OCI-LY1 (cell line): Measurements from ENCODE around the gene CFAP221.

Experiments
- H2AFZ ChIP-seq: fragments of 200-600 bp; sonication (generic), shearing (Covaris generic); 2 replicates; pipeline ENCODE4 v1.6.0; 2014; ENCODE audit warnings: antibody characterized with exemption, mild to moderate bottlenecking, low read length
- H3F3A ChIP-seq: fragments of 200-600 bp; sonication (generic), shearing (Covaris generic); 2 replicates; pipeline ENCODE4 v1.6.0; 2014; ENCODE audit warnings: mild to moderate bottlenecking, antibody characterized with exemption, low read length, moderate library complexity; ENCODE audit not compliant: insufficient read depth
- H3K27ac ChIP-seq: fragments of 200-600 bp; sonication (generic); 2 replicates; pipeline ENCODE4 v1.5.1; 2014; ENCODE audit warnings: low read length, mixed run types, mild to moderate bottlenecking, low read depth; ENCODE audit not compliant: poor library complexity, severe bottlenecking
- H3K27me3 ChIP-seq: fragments of 200-600 bp; sonication (generic); 2 replicates; pipeline ENCODE4 v1.6.0; 2014; ENCODE audit warnings: antibody characterized with exemption, mild to moderate bottlenecking, low read length, moderate library complexity; ENCODE audit not compliant: insufficient read depth
- H3K36me3 ChIP-seq: fragments of 200-600 bp; sonication (generic); 2 replicates; pipeline ENCODE4 v1.6.1; 2014; ENCODE audit warnings: mild to moderate bottlenecking, antibody characterized with exemption, low read length, moderate library complexity, mixed read lengths; ENCODE audit not compliant: insufficient read depth
- H3K4me1 ChIP-seq: fragments of 200-600 bp; sonication (generic); 2 replicates; pipeline ENCODE4 v1.5.1; 2014; ENCODE audit warnings: mild to moderate bottlenecking, low read length, moderate library complexity; ENCODE audit not compliant: insufficient read depth, severe bottlenecking
- H3K4me2 ChIP-seq: fragments of 200-600 bp; sonication (generic), shearing (Covaris generic); 2 replicates; pipeline ENCODE4 v1.6.1; 2014; ENCODE audit warnings: low read length
- H3K4me3 ChIP-seq: fragments of 200-600 bp; sonication (generic); 2 replicates; pipeline ENCODE4 v1.5.1; 2014; ENCODE audit warnings: low read length, low read depth, mild to moderate bottlenecking, mixed read lengths; ENCODE audit not compliant: poor library complexity, severe bottlenecking
- H3K79me2 ChIP-seq: fragments of 200-600 bp; shearing (Covaris generic); 2 replicates; pipeline ENCODE4 v1.6.1; 2016; ENCODE audit warnings: mixed run types, low read length, mixed read lengths; ENCODE audit not compliant: insufficient read depth
- H3K9ac ChIP-seq: fragments of 200-600 bp; sonication (generic), shearing (Covaris generic); 2 replicates; pipeline ENCODE4 v1.6.1; 2014; ENCODE audit warnings: mild to moderate bottlenecking, low read length, mixed read lengths
- H3K9me2 ChIP-seq: fragments of 200-600 bp; sonication (generic), shearing (Covaris generic); 2 replicates; pipeline ENCODE4 v1.6.1; 2014; ENCODE audit warnings: low read depth, mild to moderate bottlenecking, low read length, mixed read lengths
- H3K9me3 ChIP-seq: fragments of 200-600 bp; shearing (Covaris generic); 2 replicates; pipeline ENCODE4 v1.6.1; 2014; ENCODE audit warnings: low read length, mixed read lengths
- H4K20me1 ChIP-seq: fragments of 200-600 bp; sonication (generic), shearing (Covaris generic); 2 replicates; pipeline ENCODE4 v1.6.0; 2016; ENCODE audit warnings: mild to moderate bottlenecking, low read length; ENCODE audit not compliant: insufficient read depth
- CTCF ChIP-seq: fragments of 200-600 bp; sonication (generic), shearing (Covaris generic); IDR thresholded peaks from 2 replicates; pipeline ENCODE4 v1.5.1; 2017; ENCODE audit warnings: mild to moderate bottlenecking, antibody characterized with exemption, low read length, moderate library complexity, mixed read lengths
- EZH2 ChIP-seq: fragments of 200-600 bp; sonication (generic), shearing (Covaris generic); IDR thresholded peaks from 2 replicates; pipeline ENCODE4 v1.8.0; 2017; ENCODE audit warnings: borderline replicate concordance, mixed run types, mild to moderate bottlenecking, antibody characterized with exemption, low read length, moderate library complexity, mixed read lengths

The CFAP221 gene

GRCh38 chr2:119688616-119689015 lies 144.4 kb downstream of the CFAP221 start:
- no peaks in the 10 kb centered on the region for H3K79me2 ChIP-seq
- H3K4me1 ChIP-seq = no peaks in the 10 kb centered on the region
- TF ChIP-seq EZH2 (no peak), CTCF (no peak)

GRCh38 chr2:119689218-119689617 lies 145.0 kb downstream of the CFAP221 start:
- H3K79me2 ChIP-seq = no peaks in the 10 kb centered on the region
- TF ChIP-seq CTCF (no peak), EZH2 (no peak)
- no peak overlapping the region for H3K4me3 ChIP-seq
- no peaks in the 10 kb centered on the region for H3K27me3 ChIP-seq
- peaks cover under 1% of the 10 kb centered on the region for H3K4me1 ChIP-seq
- no peaks in the 10 kb centered on the region for H3K9me3 ChIP-seq
- H3K9me2 ChIP-seq = no peaks in the 10 kb centered on the region
- H2AFZ ChIP-seq = no peak overlapping the region
- no peak overlapping the region for H3K9ac ChIP-seq
- H3K27ac ChIP-seq = no peak overlapping the region
- H3K36me3 ChIP-seq = peaks cover 21% of the 10 kb centered on the region
- no peak overlapping the region for H3K4me2 ChIP-seq
- H4K20me1 ChIP-seq = no peaks in the 10 kb centered on the region
- no peaks in the 10 kb centered on the region for H3F3A ChIP-seq

More at GRCh38 chr2:119688616-119689015, 144.4 kb downstream of the CFAP221 start:
- H3K9ac ChIP-seq = no peak overlapping the region
- H3K36me3 ChIP-seq = peaks cover 21% of the 10 kb centered on the region
- H3K4me2 ChIP-seq = no peak overlapping the region
- no peak overlapping the region for H2AFZ ChIP-seq
- H3K4me3 ChIP-seq = no peak overlapping the region
- no peak overlapping the region for H3K27ac ChIP-seq
- H3K27me3 ChIP-seq = no peaks in the 10 kb centered on the region
- H3K9me3 ChIP-seq = no peaks in the 10 kb centered on the region
- no peaks in the 10 kb centered on the region for H4K20me1 ChIP-seq
- H3K9me2 ChIP-seq = no peaks in the 10 kb centered on the region
- H3F3A ChIP-seq = no peaks in the 10 kb centered on the region

GRCh38 chr2:119691189-119691588 lies 146.9 kb downstream of the CFAP221 start:
- Histone ChIP-seq H3K9me2 (no peaks in the 10 kb centered on the region), H3K27me3 (no peaks in the 10 kb centered on the region), H3K79me2 (no peaks in the 10 kb centered on the region), H3K4me1 (peaks cover 21% of the 10 kb centered on the region), H3K27ac (no peak overlapping the region), H4K20me1 (no peaks in the 10 kb centered on the region), H3K9ac (no peak overlapping the region), H3K9me3 (no peaks in the 10 kb centered on the region), H3F3A (no peaks in the 10 kb centered on the region), H3K4me3 (no peak overlapping the region), H2AFZ (no peak overlapping the region), H3K36me3 (peaks cover 21% of the 10 kb centered on the region), H3K4me2 (no peak overlapping the region)
- no peak for TF ChIP-seq EZH2
- no peak for TF ChIP-seq CTCF
